Stimulated activated CD4-positive, alpha-beta T cell treated with anti-CD3 and anti-CD28 coated beads, TNF-alpha, amount 100 ng/mL, for 4 hours (primary cell): Measurements from ENCODE around the gene NPTXR.

Source experiments
- DNase-seq, 3 experiments: peaks; one replicate each; pipeline ENCODE4 v3.0.0-alpha.2; 2020; ENCODE audit warnings: low read depth in 3 of 3

NPTXR gene

DNA sequence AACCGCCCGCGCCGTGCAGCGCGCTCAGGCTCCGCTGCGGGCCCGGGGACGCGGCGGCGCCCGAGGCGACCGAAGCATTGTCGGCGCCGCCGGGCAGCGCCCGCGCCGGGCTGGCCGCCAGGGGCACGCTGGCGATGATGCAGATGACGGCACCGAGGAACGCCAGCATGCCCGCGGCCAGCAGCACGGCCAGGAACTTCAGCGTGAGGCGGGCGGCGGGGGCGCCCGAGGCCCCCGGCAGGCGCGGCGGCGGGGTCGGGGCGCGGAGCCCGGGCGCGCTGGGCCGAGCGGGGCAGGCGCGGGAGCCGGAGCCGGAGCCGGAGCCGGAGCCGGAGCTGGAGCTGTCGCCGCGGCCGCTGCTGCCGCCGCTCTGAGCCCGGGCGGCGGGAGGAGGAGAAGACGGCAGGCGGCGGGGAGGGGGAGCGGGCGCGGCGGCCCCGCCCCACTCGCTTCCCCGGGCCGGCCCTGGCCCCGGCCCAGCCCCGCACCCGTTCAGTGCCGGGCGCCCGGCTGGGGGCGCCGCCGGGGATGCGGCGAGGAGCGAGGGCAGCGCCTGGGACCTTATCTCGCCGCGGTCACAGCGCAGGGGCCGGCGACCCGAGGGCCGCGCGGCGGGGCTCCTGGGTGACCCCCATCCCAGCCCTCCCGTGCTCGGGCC is at the start of gene NPTXR:
TSS of gene NPTXR (minus strand) at position 372 of the 658 bp plus-strand sequence.
- peak in 1 of 3 experiments; percentile 38 for DNase-seq

DNA sequence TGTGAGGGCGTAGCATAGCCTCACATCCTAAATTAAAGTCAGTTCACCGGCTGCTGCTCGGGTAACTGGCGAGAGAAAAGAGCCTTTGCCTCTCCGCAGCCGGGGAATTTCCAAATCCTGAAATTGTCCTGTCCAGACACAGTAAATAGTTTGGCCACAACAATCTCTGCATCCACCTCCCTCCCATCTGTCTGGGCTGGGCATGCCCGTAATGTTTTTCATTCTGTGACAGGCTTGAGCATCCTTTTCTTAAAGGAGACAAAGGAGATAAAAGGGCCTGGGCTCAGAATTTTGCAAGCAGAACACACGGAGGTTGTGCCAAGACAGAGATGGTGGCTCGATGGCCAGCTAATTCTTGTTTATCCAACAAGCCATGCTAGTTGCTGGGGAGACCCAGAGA is 47.4 kb upstream of the NPTXR start:
- no peak for DNase-seq

DNA sequence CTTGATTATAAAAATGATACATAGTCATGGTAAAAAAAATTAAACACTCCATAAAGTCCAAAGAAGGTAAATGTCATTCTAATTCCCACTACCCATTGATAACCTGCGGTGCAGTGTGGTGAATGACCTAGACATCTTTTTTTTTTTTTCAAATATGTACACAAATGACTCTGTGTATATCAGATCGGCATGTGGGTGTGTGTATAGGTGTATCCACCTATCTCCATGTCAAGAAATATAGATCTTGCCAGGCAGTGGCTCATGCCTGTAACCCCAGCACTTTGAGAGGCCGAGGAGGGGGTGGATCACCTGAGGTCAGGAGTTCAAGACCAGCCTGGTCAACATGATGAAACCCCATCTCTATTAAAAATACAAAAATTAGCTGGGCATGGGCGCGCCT is 46.5 kb upstream of the NPTXR start:
- DNase-seq = no peak

DNA sequence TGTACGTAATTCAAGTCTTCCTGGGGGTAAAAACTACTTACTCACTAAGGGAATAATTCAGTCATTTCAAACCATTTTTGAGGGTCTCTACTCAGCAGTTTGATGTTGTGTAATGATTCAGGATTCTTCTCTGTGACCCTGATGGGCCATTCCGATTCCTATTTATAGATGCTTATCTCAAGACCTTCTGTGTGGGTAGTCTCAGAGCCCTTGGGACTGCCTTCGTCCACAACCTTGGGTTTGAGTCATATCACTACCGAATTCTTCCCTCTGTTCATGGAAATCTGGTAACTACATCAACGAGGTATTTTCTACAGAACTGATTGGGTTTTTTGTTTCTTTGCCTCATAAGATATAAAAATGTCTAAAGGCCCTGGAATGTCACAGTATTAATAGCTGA is 42.5 kb upstream of the NPTXR start:
- no peak for DNase-seq

DNA sequence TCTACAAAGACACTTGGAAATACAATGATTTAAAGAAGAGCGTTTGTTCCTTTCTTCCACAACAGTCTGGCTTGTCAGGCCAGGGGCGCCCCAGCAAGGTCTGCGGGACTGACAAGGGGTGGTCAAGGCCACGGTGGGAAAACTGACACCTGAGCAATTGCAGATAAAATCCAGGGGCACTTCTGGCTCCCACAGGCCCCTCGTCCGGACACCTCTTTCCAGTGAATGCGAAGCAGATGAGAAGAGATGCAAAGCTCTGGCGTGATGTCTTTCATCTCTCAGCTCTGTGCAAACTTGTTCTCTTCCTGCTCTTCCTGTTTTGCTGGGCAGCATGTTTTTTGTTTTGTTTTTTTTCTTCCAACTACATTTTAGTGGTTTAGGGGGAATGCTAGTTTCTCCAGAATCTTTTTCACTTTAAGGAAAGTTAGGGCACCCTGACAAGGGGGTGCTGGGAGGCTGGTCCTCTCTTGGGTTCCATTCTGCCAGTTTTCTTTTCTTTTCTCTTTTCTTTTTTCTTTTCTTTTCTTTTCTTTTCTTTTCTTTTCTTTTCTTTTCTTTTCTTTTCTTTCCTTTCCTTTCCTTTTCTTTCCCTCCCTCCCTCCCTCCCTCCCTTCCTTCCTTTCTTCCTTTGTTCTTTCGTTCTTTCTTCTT is 39.3 kb upstream of the NPTXR start:
- DNase-seq = no peak

DNA sequence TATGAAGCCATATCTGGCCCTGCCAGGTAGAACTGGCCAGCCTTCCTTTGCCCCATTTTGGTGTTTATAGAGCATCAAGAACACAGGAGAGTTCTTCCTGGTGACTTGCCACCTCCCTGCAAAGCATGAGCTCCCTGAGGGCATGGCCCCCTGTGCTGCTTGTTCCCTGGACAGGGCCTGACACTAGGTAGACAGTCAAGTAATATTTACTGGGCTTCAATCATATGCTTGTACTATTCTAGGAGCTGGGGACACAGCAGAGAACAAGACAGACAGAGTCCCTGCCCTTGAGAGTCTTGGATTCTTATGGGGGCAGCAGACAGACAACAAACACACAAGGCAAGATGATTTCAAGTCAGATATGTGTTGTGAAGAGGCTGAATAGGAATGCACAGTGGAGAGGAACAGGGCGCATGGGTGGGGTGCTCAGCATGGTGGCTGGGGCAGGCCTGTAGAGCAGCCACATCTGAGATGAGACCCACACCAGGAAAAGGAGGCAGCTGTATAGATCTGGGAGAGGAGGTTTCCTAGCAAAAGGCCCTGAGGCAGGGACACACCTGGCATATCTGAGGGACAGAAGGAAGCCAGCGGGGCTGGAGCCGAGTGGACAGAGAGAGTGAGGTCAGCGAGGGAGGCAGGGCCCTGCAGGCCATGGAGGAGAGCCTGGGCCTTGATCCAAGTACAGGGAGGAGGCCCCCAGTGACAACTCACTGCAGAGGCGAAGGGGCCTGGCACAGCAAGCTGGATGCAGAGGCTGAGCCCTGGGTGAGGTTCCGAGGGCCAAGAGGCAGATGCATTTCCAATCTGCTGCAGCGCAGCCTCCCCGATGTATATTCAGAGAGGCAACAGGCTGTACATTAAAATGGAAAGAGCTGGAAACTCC is 38.4 kb upstream of the NPTXR start:
- DNase-seq = no peak

DNA sequence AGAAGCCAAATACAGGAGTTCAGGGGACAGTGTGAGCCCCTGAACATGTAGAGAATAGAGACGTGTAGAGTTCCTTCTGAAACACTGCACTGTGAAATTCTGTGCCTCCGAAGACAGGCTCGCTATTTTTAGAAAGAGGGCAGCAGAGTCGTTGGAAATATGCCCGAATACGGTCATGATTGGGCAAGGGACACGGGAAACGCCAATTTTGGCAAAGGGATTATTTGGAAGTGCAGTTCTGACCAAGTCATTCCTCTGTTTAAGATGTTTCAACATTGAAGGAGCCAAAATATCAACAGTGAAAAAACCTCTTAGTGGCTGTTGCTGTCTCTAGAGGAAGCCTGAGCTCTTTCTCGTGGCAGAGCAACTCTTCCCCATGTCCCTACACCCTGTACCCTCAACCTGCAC is 37.6 kb upstream of the NPTXR start:
- DNase-seq = no peak

DNA sequence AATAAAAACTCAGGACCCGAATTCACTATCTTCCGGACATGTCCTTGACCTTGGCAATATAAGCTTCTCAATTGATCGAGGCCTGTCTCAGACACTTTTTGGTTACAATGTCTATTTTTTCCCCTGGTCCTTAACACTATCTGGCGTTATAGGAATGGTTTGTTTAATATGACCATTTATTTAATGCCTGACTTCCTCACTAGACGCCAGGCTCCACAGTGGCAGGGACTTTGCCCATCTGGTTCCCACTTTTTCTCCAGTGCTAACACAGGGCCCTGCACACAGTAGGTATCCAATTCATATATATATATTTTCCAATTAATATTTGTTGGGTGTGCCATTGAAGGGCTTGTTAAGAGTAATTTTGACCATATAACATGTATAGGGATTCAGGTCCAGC is 36.1 kb upstream of the NPTXR start:
- DNase-seq = no peak

DNA sequence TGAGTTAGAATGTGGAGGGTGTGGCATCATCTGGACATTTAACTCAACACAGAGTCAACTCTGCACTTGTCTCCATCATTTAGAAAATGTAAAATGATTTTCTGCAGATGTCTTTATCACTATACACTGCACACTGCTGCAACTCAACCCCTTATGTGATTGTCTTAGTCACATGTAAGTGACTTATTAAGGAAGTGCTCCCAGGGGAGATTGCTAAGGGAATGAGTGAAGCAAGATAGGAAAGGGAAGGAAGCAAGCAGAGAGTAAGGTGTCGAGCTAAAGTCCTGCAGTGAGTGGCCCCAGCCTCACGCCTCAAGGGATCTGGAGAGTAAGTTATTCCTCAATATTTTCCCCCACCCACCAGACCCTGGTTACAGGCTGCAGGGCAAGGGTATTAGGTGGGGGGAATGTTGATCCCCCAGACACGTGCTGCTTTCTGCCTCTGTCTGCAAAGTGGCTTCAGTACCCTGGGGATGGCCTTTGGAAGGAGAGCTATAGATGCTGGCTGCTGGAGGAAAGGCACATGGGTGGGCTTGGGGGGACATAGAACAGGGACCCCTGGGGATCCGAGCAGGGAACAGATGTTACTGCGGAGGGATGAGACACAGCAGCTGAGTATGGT is 35.4 kb upstream of the NPTXR start:
- DNase-seq = no peak

DNA sequence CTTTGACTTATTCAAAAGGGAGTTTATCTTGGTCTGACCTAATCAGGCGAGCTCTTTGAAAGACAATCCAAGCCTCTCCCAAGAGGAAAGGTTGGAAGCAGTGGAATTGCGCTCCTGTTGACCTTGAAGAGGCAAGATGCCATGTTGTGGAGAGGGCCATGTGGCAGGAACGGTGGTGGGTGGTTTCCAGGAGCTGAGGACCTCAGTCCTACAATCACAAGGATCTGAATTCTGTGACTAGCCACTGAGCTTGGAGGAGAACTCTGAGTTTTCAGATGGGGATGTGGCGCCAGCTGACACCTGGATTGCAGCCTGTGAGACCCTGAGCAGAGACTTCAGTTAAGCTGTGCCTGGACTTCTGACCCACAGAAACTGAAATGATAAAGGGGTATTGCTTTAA is 34.2 kb upstream of the NPTXR start:
- no peak for DNase-seq

DNA sequence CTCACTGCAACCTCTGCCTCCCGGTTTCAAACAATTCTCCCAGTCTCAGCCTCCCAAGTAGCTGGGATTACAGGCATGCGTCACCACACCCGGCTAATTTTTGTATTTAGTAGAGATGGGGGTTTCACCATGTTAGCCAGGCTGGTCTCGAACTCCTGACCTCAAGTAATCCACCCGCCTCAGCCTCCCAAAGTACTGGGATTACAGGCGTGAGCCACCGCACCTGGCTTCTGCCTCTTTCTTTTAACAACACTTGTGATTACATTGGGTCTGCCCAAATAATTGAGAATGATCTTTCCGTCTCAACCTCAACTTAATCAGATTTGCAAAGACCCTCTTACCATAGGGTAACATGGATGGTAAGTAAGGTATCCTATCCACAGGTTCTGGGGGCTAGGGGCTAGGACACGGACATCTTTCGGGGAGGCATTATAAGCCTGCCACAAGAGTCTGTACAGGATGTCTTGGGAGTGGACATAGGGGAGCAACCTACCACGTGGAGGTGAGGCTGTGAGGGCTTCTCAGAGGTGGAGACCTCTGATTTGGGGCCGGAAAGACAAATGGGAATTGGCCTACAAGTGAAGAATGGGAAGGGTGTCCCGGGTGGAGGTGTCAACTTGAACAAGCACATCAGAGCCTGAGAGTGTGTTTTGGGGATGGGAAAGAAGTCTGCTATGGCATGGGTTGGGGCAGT is 30.8 kb upstream of the NPTXR start:
- no peak for DNase-seq

DNA sequence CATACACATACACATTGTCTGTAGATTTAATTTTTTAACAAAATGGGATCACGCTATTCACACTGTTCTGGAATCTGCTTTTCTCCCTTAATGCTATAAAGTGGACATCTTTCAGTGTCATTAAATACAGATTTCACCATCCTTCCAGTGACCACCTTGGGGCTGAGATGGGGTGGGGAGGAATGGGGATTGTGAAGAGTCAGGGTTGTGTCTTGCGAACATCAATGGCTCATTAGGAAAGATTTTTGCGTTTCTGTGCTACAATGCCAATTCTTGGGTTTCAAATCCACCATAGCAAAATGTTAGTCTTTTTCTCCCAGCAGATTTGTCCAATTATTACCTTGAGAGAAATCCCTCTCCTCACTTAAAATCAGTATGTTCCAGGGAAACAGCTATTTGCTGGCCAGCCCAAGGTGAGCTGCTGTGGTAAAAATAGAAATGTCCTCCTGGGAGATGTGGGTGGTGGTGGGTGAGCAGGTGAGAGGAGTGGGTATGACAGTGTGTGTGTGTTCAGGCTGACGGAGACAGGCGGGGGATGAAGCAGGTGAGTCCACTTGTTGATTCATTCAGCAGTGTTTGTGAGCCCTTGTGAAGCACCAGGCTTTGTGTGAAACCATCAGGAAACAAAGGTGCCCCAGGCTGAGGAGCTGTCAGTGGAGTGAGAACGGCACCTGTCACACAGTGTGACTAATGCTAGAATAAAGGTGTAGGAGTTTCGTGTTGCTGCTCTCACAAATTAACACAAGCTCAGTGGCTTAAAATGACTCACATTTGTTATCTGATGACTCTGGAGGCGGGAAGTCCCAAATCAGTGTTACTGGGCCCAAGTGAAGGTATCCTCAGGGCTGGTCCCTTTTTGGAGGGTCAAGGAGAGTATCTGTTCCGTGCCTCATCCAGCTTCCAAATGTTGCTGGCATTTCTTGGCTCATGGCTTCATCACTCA is 29.9 kb upstream of the NPTXR start:
- DNase-seq = peak; percentile 35 to 59 (median 56)

DNA sequence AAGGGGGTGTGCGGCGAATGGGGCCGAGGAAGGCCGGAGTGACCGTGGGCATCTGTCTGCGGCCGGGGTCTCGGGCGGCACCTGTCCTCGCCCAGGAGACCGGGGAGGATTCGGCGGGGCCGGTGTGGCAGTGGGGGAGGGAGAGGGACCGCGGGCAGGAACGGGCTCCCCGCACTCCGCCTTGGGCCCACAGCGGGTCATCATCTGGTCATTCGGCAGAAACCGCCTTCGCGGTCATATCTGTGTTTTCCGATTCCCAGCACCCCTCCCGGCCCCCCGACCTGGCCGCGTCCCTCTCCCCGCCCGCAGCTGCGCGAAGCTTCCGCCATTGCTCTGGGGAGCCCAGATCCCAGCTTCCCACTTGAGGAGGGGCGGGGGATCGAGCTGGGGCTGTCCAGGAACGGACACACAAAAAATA is 29.0 kb upstream of the NPTXR start:
- DNase-seq = no peak

DNA sequence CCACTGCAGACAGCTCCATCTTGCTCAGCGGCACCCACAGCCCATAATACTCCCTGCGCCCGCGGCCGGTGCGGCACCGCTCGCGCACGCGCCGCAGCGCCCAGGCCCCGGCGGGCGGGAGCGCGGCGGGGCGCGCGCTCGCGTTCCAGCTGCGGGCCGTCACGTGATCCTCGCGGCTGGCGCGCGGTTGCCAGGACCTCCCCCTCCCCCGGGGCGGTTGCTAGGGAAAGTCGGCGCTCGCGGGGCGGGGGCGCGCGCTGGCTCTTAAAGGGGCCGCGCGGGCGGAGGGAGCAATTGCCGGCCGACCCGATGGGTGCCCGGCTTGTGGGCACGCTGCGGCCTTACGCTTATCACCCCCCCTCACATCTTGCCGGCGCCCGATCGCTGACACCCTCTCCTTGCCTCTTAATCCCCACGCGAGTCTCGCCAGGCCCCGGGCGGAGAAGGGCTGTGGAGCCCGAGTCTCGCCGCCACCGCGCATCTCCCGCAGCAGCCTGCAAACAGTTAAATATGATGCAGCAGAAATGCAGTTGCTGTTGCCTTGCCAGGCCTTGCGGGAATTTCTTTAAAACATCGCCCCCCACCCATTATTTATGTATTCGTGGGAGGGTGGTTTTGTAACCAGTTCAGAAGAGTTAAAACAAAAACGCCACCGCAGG is 28.5 kb upstream of the NPTXR start, which contains the start of gene CBX6:
TSS of gene CBX6 (minus strand) at position 45 of the 659 bp plus-strand sequence. CDS start at position 19, 26 bp downstream.
- DNase-seq = peak; percentile 89 to 92 (median 90)

DNA sequence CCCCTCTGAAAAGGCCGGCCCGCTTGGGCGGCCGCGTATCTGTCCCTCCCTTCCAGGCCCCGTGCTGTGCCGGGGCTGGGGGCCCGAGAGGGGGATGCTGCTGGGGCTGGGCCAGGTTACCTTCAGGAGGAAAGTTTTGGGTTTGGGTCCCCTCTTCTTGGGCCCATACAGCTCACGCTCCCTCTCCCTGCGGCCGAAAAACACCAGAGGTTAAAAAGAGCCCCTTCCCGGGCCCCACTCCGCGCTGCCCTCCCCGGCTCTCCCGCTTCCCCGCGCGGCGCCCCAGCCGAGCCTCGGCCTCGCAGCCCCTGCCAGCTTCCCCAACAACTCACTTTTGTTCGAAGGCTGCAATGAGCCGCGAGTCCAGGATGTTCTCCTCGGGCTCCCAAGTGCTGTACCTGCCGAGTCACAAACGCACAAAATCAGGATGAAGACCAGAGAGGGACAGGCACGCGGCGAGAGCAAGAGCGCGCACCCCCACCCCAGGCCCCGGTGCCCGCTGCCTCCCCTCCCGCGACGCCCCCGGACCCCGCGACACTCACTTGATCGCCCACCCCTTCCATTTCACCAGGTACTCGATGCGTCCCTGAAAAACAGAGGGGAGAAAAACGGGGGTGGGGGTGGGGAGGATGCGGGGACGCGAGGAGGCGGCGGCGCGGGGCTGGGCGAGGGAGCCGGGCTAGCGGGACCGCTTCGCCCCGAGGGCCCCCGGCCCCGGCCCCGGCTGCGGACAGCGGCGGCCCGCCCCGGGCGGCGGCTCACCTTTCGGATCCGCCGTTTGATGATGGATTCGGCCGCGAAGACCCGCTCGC is 27.7 kb upstream of the NPTXR start:
- DNase-seq = peak in 2 of 3 experiments; percentile 31 to 37

DNA sequence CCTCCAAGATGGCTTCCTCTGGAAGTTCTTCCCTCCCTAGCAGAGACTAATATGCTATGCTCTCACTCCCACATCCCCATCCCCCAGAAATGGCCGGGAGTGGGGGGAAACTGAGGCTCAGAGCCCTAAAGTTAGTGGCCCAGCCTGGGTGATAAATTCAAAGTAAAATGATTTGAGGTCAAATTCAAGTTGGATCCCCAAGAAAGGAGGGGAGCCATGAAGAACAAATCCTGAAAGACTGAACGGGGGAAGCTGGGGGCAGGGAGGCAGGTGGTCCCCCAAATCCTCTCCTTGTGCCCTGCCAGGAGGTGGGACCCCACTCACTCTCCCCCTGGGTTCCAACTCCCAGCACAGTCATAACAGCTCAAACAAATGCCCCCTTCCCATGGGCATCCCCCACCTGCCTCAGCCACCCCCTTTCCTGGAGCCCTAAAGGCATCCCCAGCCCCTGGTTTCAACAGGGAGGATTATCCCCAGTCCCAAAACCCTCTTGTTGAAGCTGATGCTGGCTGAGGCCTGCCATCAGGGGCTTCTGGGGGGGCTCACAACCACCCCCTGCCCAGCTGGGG is 27.0 kb upstream of the NPTXR start:
- DNase-seq = no peak

DNA sequence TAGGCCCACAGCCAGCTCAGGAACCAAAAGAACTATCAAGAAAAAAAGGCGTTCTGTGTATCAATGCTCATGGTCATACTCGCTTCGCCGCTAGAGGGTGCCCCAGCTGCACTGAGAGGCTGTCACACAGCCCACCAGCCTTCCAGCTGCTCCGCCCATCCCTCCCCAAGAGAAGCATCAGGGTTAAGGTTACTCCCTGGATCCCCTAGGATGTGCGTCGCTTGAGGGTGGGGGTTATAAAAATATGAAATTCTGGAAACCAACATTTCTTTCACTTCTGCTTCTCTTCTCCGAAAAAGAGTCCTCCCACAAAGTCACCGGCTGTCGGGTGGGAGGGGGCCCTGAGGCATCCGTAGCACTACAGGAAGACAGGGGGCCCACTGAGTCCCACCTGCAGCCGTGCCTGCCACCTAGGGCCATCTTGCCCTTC is 26.5 kb upstream of the NPTXR start:
- peak; percentile 79 to 83 (median 80) for DNase-seq

DNA sequence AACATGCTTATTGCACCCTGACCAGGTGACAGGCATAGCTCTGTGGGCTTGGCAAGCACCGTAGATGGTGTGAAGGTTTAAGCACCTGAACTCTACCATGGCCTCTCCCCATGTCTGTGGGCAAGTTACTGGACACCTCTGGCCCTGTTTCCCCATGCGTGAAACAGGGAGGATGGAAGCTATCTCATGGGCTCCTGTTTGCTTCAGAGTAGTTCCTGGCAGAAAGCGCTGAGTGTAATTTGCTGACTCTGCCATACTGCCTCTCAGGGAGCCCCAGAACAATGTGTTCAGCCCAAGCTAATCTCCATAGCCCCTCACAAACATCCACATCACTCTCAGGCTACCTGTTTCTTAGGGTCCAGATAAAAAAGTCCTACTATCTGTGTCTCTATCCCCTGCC is 25.8 kb upstream of the NPTXR start:
- no peak for DNase-seq
